ENCODE data around the gene FHL3. TPM values are rescaled to one million over a fixed set of nuclear protein-coding genes. Genes with fewer than 3 reads are reported as not detected.

The FHL3 gene
- total and polyA plus RNA-seq, 4 donors = 29.9 to 67.9 (median 48.2) TPM

- Histone ChIP-seq H3K27me3 (ENCODE audit: control insufficient read depth in 1 of 2, insufficient read depth in 2 of 2, low read length in 1 of 2) (no peaks in the 10 kb centered on the region), H3K4me3 (ENCODE audit: low read length in 2 of 2) (no peak overlapping the region), H3K36me3 (ENCODE audit: control insufficient read depth in 1 of 2, insufficient read depth in 2 of 2, low read length in 1 of 2) (peaks cover 3 to 6% of the 10 kb centered on the region in 2 donors), H3K9me3 (ENCODE audit: control insufficient read depth, low read length) (no peaks in the 10 kb centered on the region), H3K4me1 (ENCODE audit: control insufficient read depth in 1 of 2, insufficient read depth in 2 of 2, low read length in 2 of 2) (no peaks in the 10 kb centered on the region), H3K27ac (ENCODE audit: low read depth in 1 of 2, low read length in 2 of 2) (no peak overlapping the region)
- ATAC-seq (ENCODE audit: low FRiP score) (no peak), DNase-seq (no peak)
- WGBS, 2 donors = 64% methylated on average over 3 of the region's 3 CpGs
- intact Hi-C loops (cut with DNase I) = loop anchor here in 1 of 2 donors (10.0 kb wide), 1 partner anchor 807 kb away; no protein-coding TSS in a partner anchor
Measured at GRCh38 chr1:38028105-38028591, 22.8 kb upstream of the FHL3 start.

DNA sequence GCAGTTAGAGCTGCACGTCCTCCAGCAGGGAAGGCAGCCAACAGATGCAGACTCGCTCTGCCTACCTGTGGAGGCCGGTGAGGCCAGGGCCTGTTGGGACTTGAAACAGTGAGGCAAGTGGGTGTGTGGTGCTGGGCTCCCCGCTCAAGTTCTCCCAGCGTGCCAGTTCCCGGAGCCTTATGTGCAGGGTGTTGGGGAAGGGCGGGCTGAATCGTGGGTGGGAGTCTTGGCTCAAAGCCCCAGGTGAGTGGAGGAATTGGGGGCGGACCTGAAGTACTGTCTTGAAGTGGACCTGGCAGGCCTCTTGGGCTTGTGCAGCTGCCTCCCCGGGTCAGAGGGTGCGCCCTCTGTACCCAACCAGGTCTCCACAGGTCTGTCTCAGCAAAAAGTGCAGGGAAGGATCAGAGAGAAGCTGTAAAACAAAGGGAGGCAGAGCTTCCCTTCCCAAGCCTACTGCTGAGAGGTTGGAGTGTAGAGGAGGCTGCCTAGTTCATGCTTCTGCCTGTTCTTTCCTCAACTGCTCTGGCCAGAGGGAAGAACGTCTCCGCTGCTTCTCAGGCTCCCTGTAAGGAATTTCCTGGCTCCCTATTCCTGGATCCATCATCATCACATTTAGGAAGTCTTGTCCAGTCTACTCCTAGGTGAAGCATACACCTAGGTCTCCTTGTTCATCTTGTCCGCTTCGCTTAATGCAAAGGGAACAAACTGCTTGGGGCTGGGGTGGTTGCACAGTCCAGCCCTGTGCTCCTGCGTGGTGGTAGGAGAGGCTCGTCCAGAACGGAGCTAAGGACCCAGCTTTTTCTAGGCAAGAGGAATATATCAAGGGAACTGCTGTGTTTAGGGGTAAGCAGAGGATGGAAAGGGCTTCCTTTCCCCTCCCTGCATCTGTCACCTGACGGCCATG, 22.1 kb upstream of the FHL3 start:
- Histone ChIP-seq H3K9me3 (ENCODE audit: control insufficient read depth, low read length) (no peaks in the 10 kb centered on the region), H3K27ac (ENCODE audit: low read depth in 1 of 2, low read length in 2 of 2) (no peak overlapping the region), H3K27me3 (ENCODE audit: control insufficient read depth in 1 of 2, insufficient read depth in 2 of 2, low read length in 1 of 2) (no peaks in the 10 kb centered on the region), H3K4me1 (ENCODE audit: control insufficient read depth in 1 of 2, insufficient read depth in 2 of 2, low read length in 2 of 2) (no peaks in the 10 kb centered on the region), H3K36me3 (ENCODE audit: control insufficient read depth in 1 of 2, insufficient read depth in 2 of 2, low read length in 1 of 2) (peaks cover 3 to 6% of the 10 kb centered on the region in 2 donors), H3K4me3 (ENCODE audit: low read length in 2 of 2) (no peak overlapping the region)
- intact Hi-C loops (cut with DNase I) = loop anchor here in 1 of 2 donors (10.0 kb wide), 1 partner anchor 807 kb away; no protein-coding TSS in a partner anchor
- WGBS, 2 donors = 78 to 80% methylated on average over 19 of the region's 19 CpGs
- ATAC-seq (ENCODE audit: low FRiP score) (no peak), DNase-seq (peak in 1 of 2 donors; percentile 60)

GRCh38 chr1:38026592-38027200, 21.4 kb upstream of the FHL3 start:
- Histone ChIP-seq H3K4me1 (ENCODE audit: control insufficient read depth in 1 of 2, insufficient read depth in 2 of 2, low read length in 2 of 2) (no peaks in the 10 kb centered on the region), H3K36me3 (ENCODE audit: control insufficient read depth in 1 of 2, insufficient read depth in 2 of 2, low read length in 1 of 2) (peaks cover 5 to 9% of the 10 kb centered on the region in 2 donors), H3K4me3 (ENCODE audit: low read length in 2 of 2) (no peak overlapping the region), H3K27ac (ENCODE audit: low read depth in 1 of 2, low read length in 2 of 2) (no peak overlapping the region), H3K27me3 (ENCODE audit: control insufficient read depth in 1 of 2, insufficient read depth in 2 of 2, low read length in 1 of 2) (no peaks in the 10 kb centered on the region), H3K9me3 (ENCODE audit: control insufficient read depth, low read length) (no peaks in the 10 kb centered on the region)
- intact Hi-C loops (cut with DNase I) = loop anchor here in 1 of 2 donors (10.0 kb wide), 1 partner anchor 808 kb away; no protein-coding TSS in a partner anchor
- ATAC-seq (ENCODE audit: low FRiP score) (no peak), DNase-seq (peak in 1 of 2 donors; percentile 69)
- 80 to 81% methylated on average over 8 of the region's 8 CpGs for WGBS, 2 donors

DNA sequence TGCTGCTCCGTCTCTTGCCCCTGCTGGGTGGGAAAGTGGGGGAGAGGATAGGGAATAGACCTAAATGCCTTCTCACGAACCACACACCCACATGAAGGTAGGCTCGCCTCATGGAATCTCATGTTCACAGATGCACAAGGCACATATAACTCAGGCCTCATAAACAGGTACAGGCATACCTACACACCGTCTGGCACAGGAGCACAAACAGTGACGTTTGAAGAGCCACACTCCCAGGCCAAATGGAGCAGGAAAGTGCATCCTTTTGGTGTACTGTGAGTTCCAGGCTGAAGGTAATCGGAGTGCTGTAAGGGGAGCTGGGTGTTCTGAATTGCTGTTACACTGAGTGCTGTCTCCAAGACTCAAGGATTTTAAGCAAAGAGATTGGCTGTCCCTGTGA, 20.4 kb upstream of the FHL3 start:
- no peak for ATAC-seq (ENCODE audit: low FRiP score)
- intact Hi-C loops (cut with DNase I) = loop anchor here in 1 of 2 donors (10.0 kb wide), 1 partner anchor 809 kb away; no protein-coding TSS in a partner anchor

GRCh38 chr1:38025233-38025632, 19.9 kb upstream of the FHL3 start:
- DNase-seq (no peak), ATAC-seq (ENCODE audit: low FRiP score) (no peak)
- no peaks in the 10 kb centered on the region for H3K27me3 ChIP-seq (ENCODE audit: control insufficient read depth in 1 of 2, insufficient read depth in 2 of 2, low read length in 1 of 2)
- H3K4me3 ChIP-seq (ENCODE audit: low read length in 2 of 2) = no peak overlapping the region
- WGBS, 2 donors = 98 to 100% methylated on average over 2 of the region's 2 CpGs
- no peaks in the 10 kb centered on the region for H3K9me3 ChIP-seq (ENCODE audit: control insufficient read depth, low read length)
- H3K36me3 ChIP-seq (ENCODE audit: control insufficient read depth in 1 of 2, insufficient read depth in 2 of 2, low read length in 1 of 2) = peaks cover 5 to 11% of the 10 kb centered on the region in 2 donors
- intact Hi-C loops (cut with DNase I) = loop anchor here in 1 of 2 donors (10.0 kb wide), 1 partner anchor 810 kb away; no protein-coding TSS in a partner anchor
- no peak overlapping the region for H3K27ac ChIP-seq (ENCODE audit: low read depth in 1 of 2, low read length in 2 of 2)
- H3K4me1 ChIP-seq (ENCODE audit: control insufficient read depth in 1 of 2, insufficient read depth in 2 of 2, low read length in 2 of 2) = no peaks in the 10 kb centered on the region

More for the DNA sequence above, 20.4 kb upstream of the FHL3 start:
- Histone ChIP-seq H3K4me1 (ENCODE audit: control insufficient read depth in 1 of 2, insufficient read depth in 2 of 2, low read length in 2 of 2) (no peaks in the 10 kb centered on the region), H3K27ac (ENCODE audit: low read depth in 1 of 2, low read length in 2 of 2) (no peak overlapping the region), H3K27me3 (ENCODE audit: control insufficient read depth in 1 of 2, insufficient read depth in 2 of 2, low read length in 1 of 2) (no peaks in the 10 kb centered on the region), H3K9me3 (ENCODE audit: control insufficient read depth, low read length) (no peaks in the 10 kb centered on the region), H3K36me3 (ENCODE audit: control insufficient read depth in 1 of 2, insufficient read depth in 2 of 2, low read length in 1 of 2) (peaks cover 5 to 9% of the 10 kb centered on the region in 2 donors), H3K4me3 (ENCODE audit: low read length in 2 of 2) (no peak overlapping the region)
- DNase-seq = peak in 1 of 2 donors; percentile 10
- 81 to 86% methylated on average over 6 of the region's 6 CpGs for WGBS, 2 donors

DNA sequence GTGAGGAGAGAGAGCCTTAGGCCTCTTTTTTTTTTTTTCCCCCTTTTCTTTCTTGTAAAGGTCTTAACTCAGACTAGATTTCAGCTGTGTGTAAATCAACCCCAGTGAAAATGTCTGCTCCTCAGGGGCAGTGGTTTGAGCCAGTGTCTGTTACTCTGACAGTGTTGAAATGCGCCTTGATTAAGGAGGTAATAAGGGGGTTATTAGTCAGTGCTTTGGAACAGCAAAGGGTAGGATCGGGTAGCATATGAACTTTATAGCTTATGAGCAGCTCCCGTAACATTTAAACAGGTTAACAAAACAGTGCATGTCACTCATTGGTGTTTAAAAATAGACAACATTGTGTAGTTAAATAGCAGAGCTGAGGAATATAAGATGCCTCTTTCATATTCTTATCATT, 17.5 kb upstream of the FHL3 start:
- H3K36me3 ChIP-seq (ENCODE audit: control insufficient read depth in 1 of 2, insufficient read depth in 2 of 2, low read length in 1 of 2) = peaks cover 7 to 16% of the 10 kb centered on the region in 2 donors
- no peak for ATAC-seq (ENCODE audit: low FRiP score)

DNA sequence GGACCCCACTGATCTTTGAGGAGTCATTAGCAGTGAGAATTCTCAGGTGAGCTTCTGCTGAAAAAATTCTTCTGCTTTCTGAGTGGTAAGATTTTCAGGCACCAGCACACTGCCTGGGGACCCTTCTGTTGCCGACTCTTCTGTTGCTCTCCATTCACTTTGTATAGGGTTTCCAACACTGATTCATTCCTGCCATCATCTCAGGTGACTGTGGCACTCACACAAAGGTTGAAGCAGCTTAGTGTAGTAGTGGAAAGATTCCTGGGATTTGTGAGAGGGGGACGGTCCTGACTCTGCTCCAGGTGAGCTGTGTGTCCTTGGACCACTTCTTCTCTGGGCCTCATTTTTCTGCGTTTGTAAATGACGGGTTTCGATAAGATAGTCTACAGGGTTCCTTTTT, 16.7 kb upstream of the FHL3 start:
- Histone ChIP-seq H3K27me3 (ENCODE audit: control insufficient read depth in 1 of 2, insufficient read depth in 2 of 2, low read length in 1 of 2) (no peaks in the 10 kb centered on the region), H3K4me3 (ENCODE audit: low read length in 2 of 2) (no peak overlapping the region), H3K4me1 (ENCODE audit: control insufficient read depth in 1 of 2, insufficient read depth in 2 of 2, low read length in 2 of 2) (no peaks in the 10 kb centered on the region), H3K27ac (ENCODE audit: low read depth in 1 of 2, low read length in 2 of 2) (no peak overlapping the region), H3K36me3 (ENCODE audit: control insufficient read depth in 1 of 2, insufficient read depth in 2 of 2, low read length in 1 of 2) (peaks cover 7 to 16% of the 10 kb centered on the region in 2 donors), H3K9me3 (ENCODE audit: control insufficient read depth, low read length) (no peaks in the 10 kb centered on the region)
- DNase-seq = peak in 1 of 2 donors; percentile 3
- WGBS, 2 donors = 90 to 91% methylated on average over 5 of the region's 5 CpGs
- ATAC-seq (ENCODE audit: low FRiP score) = no peak
- intact Hi-C loops (cut with DNase I) = loop anchor here in 1 of 2 donors (2.0 to 10.0 kb wide), 2 partner anchors 73 to 813 kb away; no protein-coding TSS in a partner anchor

More for the DNA sequence above, 17.5 kb upstream of the FHL3 start:
- 72 to 74% methylated on average over 3 of the region's 3 CpGs for WGBS, 2 donors
- no peak overlapping the region for H3K27ac ChIP-seq (ENCODE audit: low read depth in 1 of 2, low read length in 2 of 2)
- DNase-seq = peak in 1 of 2 donors; percentile 8
- no peak overlapping the region for H3K4me3 ChIP-seq (ENCODE audit: low read length in 2 of 2)
- intact Hi-C loops (cut with DNase I) = loop anchor here in 1 of 2 donors (2.0 to 10.0 kb wide), 2 partner anchors 74 to 812 kb away; no protein-coding TSS in a partner anchor
- H3K27me3 ChIP-seq (ENCODE audit: control insufficient read depth in 1 of 2, insufficient read depth in 2 of 2, low read length in 1 of 2) = no peaks in the 10 kb centered on the region
- H3K9me3 ChIP-seq (ENCODE audit: control insufficient read depth, low read length) = no peaks in the 10 kb centered on the region
- H3K4me1 ChIP-seq (ENCODE audit: control insufficient read depth in 1 of 2, insufficient read depth in 2 of 2, low read length in 2 of 2) = no peaks in the 10 kb centered on the region

- intact Hi-C loops (cut with DNase I) = loop anchor here in 1 of 2 donors (10.0 kb wide), 1 partner anchor 814 kb away; no protein-coding TSS in a partner anchor
- H3K27me3 ChIP-seq (ENCODE audit: control insufficient read depth in 1 of 2, insufficient read depth in 2 of 2, low read length in 1 of 2) = no peaks in the 10 kb centered on the region
- H3K4me3 ChIP-seq (ENCODE audit: low read length in 2 of 2) = no peak overlapping the region
- DNase-seq = no peak
- no peaks in the 10 kb centered on the region for H3K4me1 ChIP-seq (ENCODE audit: control insufficient read depth in 1 of 2, insufficient read depth in 2 of 2, low read length in 2 of 2)
- 90 to 91% methylated on average over 2 of the region's 2 CpGs for WGBS, 2 donors
- no peaks in the 10 kb centered on the region for H3K9me3 ChIP-seq (ENCODE audit: control insufficient read depth, low read length)
- H3K36me3 ChIP-seq (ENCODE audit: control insufficient read depth in 1 of 2, insufficient read depth in 2 of 2, low read length in 1 of 2) = peaks cover 7 to 13% of the 10 kb centered on the region in 2 donors
- ATAC-seq (ENCODE audit: low FRiP score) = no peak
- H3K27ac ChIP-seq (ENCODE audit: low read depth in 1 of 2, low read length in 2 of 2) = no peak overlapping the region
Measured at GRCh38 chr1:38020396-38020795, 15.1 kb upstream of the FHL3 start.

All from aorta (tissue), 5 donors.